HG02943 (cell line): ENCODE measurements around the gene MAP3K15.

Experiments used
- ATAC-seq: cut with Tn5 transposase; IDR thresholded peaks from one replicate; pipeline ENCODE4 v1.9.1; 2021; ENCODE audit warnings: mild to moderate bottlenecking, low read depth, moderate library complexity; ENCODE audit not compliant: unreplicated experiment

MAP3K15 gene

GRCh38 chrX:19410259-19410658 lies 105.0 kb downstream of the MAP3K15 start:
- no peak for ATAC-seq

GRCh38 chrX:19403696-19404095 lies 111.6 kb downstream of the MAP3K15 start:
- no peak for ATAC-seq

DNA sequence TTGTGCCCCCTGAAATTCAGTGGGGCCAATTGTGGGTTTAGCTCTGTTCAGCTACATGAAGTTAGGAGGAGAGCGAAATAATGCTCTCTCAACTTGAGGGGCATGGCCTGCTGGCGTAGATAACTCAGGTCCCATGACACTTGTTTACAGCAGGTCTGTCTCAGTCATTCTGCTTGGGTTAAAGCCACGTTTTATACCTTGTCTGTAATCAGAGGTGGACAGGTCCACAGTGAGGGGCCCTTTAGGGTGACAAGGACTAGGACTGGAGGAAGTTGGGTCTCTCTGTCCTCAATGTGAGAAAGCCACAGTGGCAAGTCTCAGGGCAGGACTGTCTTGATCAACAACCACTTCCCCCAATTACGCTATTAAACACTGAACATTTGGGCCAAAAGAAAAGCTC lies 122.6 kb downstream of the MAP3K15 start:
- ATAC-seq = no peak

DNA sequence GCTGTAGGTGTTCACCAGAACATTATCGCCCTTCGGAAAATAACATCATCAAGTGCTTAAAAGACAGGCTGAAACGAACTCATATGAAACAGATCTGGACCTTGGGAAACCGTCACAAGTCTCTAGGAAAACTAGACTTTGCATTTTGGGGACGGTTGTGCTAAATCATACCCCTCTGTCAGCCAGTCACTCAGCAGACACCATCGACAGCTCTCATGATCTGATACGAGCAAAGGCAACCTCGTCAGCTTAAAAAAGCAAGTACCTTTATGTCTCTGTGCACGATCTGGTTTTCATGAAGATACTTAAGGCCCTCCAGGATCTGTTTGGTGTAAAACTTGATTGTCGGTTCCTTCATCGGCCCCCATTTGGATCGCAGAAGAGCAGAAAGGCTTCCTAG lies 123.2 kb downstream of the MAP3K15 start:
- ATAC-seq = no peak

GRCh38 chrX:19389227-19389845 lies 126.0 kb downstream of the MAP3K15 start:
- ATAC-seq = no peak

- no peak for ATAC-seq
Measured at GRCh38 chrX:19388741-19389140, 126.6 kb downstream of the MAP3K15 start.

DNA sequence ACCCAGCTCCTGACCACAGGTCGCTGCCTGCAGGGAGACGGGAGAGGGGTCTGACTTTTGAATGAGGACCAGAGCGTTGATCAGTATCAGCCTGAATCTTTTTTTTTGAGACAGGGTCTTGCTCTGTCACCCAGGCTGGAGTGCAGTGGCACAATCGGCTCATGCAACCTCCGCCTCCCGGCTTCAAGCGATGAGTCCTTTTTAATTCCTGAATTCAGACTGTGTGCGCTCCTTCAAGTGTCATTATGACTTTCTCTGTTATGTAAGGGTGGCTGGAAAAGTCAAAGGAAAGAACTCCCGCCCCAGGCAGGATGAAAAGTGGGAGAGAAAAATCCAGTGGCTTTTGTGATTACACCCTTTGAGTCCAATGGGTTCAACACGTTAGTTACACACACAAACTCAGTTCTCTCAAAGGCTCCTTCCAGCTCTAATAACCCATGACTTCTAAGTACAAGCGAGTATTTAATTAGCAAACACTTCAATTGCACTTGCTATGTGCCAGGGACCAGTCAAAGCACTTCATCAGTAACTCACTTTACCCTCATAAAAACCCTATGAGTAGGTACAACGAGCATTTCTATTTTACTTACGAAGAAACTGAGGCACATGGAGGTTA lies 127.1 kb downstream of the MAP3K15 start:
- ATAC-seq = no peak

DNA sequence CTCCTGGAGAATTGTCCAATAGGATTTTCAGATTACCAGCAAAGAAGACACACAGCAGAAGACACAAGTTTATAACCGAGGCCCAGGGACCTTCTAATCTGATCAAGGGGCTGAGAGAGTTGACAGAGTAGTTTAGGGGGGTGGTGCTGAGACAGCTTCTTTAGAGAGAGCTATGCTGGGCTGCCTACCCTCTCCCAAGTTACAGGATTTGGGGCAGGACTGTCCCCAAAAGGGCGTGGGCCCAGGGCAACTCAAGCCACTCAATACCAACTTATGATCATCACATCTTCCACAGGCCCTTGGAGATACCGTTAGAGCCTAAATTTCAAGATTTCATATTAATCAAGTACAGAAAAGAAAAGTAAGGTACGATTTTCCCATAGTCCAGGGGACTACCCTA lies 128.6 kb downstream of the MAP3K15 start:
- ATAC-seq = no peak

DNA sequence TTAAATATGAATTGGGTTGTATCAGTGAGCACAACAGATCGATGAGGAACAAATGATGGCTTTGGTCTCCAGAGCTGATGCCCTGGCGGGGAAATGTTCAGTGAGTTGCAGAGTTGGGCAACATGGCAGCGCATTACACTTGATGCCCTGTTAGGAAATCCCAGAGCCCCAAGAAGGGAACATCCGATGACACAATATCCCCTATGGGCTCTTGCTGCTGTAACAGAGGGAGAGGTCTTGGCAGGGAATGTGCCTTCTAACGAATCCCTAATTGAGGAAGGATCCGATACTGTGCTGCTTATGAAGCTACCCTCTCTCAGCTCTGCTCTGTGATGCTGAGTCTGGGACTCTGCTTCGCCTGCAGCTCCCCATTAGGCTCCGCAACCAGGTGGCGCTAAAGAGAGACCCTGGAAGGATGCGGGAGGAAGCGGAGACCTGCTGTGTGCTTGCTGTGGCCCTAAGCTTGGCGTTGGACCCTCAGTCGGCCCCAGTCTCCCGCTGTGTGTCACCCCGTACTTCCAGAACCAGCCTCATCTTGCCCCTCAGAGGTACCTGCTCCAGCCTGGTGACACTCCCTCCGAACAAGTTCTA lies 132.7 kb downstream of the MAP3K15 start:
- no peak for ATAC-seq

GRCh38 chrX:19381326-19381725 lies 134.0 kb downstream of the MAP3K15 start:
- ATAC-seq = no peak

GRCh38 chrX:19377799-19378198 lies 137.5 kb downstream of the MAP3K15 start:
- ATAC-seq = no peak

DNA sequence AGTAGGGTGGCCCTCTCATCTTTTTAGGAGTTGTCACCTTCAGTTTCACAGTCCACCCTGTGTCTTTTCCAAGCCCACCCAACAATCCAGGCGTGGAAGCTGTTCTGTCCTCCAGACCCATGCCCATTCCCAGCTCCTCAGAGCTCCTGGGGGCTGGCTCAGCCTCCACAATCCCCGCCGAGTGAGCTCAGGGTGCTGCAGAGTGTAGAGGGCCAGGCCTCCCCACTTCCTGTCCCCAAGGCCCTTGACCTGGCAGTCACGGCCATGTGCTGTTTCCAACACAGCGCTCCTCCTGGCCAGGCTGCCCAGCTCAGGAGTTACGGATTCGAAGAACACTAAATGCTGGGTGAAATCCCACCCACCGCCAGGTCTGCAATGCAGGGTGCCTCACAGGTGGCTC lies 139.8 kb downstream of the MAP3K15 start:
- ATAC-seq = no peak

DNA sequence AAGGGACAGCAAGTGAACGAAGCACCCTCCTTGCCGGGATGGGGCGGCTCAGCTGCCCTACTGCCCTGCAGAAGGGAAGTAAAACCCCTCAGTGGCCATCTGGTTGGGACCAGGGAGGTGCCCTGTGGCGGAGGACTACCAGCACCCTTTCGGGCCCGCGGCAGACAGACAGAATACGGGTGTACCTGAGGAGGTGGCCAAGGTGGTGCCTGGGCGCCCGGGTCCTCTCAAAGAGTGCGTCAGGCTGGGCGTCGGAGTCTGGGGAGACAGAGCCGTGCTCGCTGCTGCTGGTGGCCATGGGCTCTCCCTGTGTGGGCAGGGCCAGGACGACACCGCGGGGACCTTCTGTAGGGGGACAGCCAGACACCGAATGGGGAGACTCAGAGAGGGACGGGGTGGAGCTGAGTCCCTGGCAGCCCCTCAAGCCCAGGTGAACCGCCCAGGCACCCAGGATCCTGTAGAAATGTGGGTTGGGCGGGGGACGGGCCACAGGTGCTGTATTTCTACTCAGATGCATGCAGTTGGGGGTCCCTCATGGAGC lies 141.9 kb downstream of the MAP3K15 start:
- no peak for ATAC-seq

DNA sequence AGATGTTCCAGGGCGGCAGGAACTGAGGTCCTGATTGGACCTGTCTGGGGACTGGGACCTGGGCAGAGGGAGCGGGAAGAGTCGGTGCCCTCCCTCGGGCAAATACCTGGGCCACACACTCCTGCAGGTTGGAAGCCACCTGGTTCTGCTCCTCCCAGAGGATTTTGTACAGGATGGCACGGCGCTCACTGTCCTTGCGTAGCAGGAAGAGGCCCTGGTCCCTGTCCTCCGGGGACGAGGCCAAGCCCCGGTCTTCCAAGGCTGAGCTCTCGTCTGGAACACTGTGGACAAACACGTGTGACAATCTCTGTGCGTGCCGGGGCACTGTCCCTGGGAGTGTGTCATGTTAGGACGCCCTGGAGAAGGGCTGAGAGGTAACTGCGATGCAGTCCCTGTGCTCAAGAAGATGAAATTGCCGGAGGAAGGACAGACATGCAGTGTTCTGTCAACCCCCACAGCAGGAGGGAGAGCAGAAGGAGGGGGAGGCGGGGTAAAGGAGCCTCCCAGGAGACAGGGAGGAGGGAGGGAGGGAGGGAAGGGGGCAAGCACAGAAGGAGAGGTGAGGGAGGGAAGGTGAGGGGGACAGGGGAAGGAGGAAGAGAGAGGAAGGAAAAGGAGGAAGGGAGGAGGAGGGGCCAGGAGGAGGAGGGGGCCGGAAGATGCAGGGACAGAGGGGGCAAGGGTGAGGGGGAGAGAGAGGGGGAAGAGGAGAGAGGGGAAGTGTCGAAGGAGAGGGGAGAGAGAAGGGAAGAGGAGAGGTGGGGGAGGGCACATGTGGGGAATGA lies 142.6 kb downstream of the MAP3K15 start:
- no peak for ATAC-seq

DNA sequence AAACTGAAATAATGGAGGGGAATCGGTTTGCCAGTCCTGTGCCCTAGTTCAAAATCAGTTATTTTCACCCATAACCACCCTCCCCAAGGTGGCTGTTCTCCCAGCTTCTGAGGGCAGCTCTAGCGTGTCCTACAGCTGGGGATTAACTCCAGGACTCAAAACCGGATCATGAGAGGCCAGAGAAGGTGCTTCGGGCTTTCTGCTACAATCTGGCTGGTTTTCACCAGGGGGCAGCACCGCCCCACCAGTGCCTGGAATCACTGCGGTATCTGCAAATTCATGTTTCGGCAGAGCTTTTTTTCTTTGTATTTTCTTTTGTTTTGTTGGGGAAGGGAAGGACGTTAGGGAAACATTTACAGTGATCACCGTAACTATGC lies 143.2 kb downstream of the MAP3K15 start:
- ATAC-seq = peak; percentile 73

DNA sequence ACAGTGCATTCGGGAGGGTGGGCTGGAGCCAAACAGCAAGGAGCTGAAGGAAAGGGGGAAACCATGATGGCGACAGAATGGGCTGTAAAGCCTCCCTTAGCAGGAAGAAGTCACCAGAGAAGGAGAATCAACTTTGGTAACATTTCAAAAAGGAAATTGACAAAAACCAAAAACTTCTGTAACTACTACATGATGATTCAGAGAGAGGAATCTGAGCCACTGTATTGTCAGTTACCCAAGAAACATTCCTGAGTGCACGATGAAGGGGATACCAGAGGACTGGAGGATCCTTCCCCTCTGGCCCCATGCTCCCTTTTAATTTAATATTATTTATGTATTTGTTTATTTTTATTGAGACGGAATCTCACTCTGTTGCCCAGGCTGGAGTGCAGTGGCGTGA lies 145.2 kb downstream of the MAP3K15 start:
- no peak for ATAC-seq

GRCh38 chrX:19368576-19368975 lies 146.7 kb downstream of the MAP3K15 start:
- no peak for ATAC-seq

GRCh38 chrX:19361701-19362100 lies 153.6 kb downstream of the MAP3K15 start:
- ATAC-seq = no peak

GRCh38 chrX:19360903-19361302 lies 154.4 kb downstream of the MAP3K15 start:
- ATAC-seq = no peak

- no peak for ATAC-seq
Measured at GRCh38 chrX:19358521-19358920, 156.8 kb downstream of the MAP3K15 start.

DNA sequence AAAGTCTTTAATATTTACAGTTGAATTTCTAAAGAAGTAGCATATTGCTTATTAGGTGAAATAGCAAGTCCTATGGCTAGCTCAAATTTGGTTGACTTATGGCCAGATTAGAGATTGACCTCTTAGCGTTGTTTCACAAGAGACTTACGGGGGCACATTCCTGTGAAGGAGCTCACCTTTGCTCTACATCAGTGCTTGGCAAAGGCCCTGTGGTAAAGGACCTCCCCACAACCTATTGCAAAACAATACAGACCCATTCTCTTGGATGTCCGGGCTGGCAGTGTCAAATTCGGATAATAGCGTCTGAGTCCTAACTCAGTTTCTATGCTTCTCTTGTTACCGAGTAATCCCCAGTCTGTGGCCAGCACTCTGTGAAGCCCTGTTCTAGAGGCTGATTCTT lies 160.7 kb downstream of the MAP3K15 start:
- ATAC-seq = no peak
